Esophagus squamous epithelium (tissue), 5 donors: ENCODE results near the gene LAPTM5. TPM values are rescaled to one million over a fixed set of nuclear protein-coding genes. Genes with fewer than 3 reads are reported as not detected.

Source experiments
- DNase-seq: peaks from one replicate; lab custom pipeline; 2025; lab: John Stamatoyannopoulos, UW
- H3K27ac ChIP-seq, 4 donors: fragments of 200-600 bp; sonication (generic); one replicate each; pipeline ENCODE4 v1.5.1; 2016 to 2019; ENCODE audit warnings: mild to moderate bottlenecking in 1 of 4
- H3K27me3 ChIP-seq, 4 donors: fragments of 200-600 bp; sonication (generic); 1 replicate in 3 of 4; 2 replicates in 1 of 4; pipeline versions ENCODE4 v1.5.1 to v1.6.0; 2017 to 2021; ENCODE audit warnings: antibody characterized with exemption in 1 of 4
- H3K36me3 ChIP-seq, 3 donors: fragments of 200-600 bp; sonication (generic); one replicate each; pipeline ENCODE4 v1.5.1; 2016 to 2019
- H3K4me1 ChIP-seq, 3 donors: fragments of 200-600 bp; sonication (generic); one replicate each; pipeline ENCODE4 v1.5.1; 2017 to 2019
- H3K4me3 ChIP-seq, 4 donors: fragments of 200-600 bp; sonication (generic); 1 replicate in 3 of 4; 2 replicates in 1 of 4; pipeline ENCODE4 v1.5.1; 2016 to 2019; ENCODE audit warnings: mild to moderate bottlenecking in 2 of 4, moderate library complexity in 1 of 4
- H3K9me3 ChIP-seq, 3 donors: fragments of 200-600 bp; sonication (generic); one replicate each; pipeline ENCODE4 v1.5.1; 2016 to 2019
- CTCF ChIP-seq, 6 experiments: fragments of 450-650 bp in 4 of 6; fragments of 200-600 bp in 2 of 6; sonication (generic) in 2 of 6; IDR thresholded peaks; one replicate each; pipeline ENCODE4 v1.5.1; 2016 to 2019; ENCODE audit warnings: antibody characterized with exemption in 6 of 6, mild to moderate bottlenecking in 4 of 6, moderate library complexity in 4 of 6
- POLR2A ChIP-seq, 4 donors: fragments of 450-650 bp; IDR thresholded peaks; one replicate each; pipeline ENCODE4 v1.6.1; 2017; ENCODE audit warnings: antibody characterized with exemption in 4 of 4, mild to moderate bottlenecking in 4 of 4, moderate library complexity in 3 of 4
- WGBS, 2 donors: methylation state at CpG; one replicate each; pipeline ENCODE4 v1.1.5; 2018; 5-methylcytosine and 5-hydroxymethylcytosine counted together
- intact Hi-C: fragments of 100-400 bp; cut with DNase I; formaldehyde crosslinking; loops from one replicate; pipeline ENCODE4 v1.15.0; 2022
- total RNA-seq, 4 donors: library from RNA; depleted of rRNA; stranded (reverse); fragments of >200 nt; gene quantifications; one replicate each; pipeline ENCODE4 v1.1.0, GENCODE V29; 2016
- donor health status: DM: yes; HTN: yes; CAD: no.

The LAPTM5 gene
- total RNA-seq, 4 donors from 2014 or later = 6.3 to 53.4 (median 24.6) TPM

- WGBS, 2 donors = 70 to 96% methylated on average over 4 to 9 of the region's 15 CpGs
- intact Hi-C loops = no loop called here
Measured at GRCh38 chr1:30765556-30766434, 8.2 kb upstream of the LAPTM5 start.

GRCh38 chr1:30764939-30765555, 7.5 kb upstream of the LAPTM5 start:
- WGBS, 2 donors = 85 to 89% methylated on average over 12 to 15 of the region's 18 CpGs
- Histone ChIP-seq H3K27me3 (no peaks in the 10 kb centered on the region), H3K4me3 (no peak overlapping the region), H3K4me1 (peaks cover 0 to 16% (median 0%) of the 10 kb centered on the region in 3 donors), H3K9me3 (no peaks in the 10 kb centered on the region), H3K27ac (no peak overlapping the region), H3K36me3 (no peaks in the 10 kb centered on the region)
- intact Hi-C loops = no loop called here
- DNase-seq = no peak
- TF ChIP-seq POLR2A (IDR thresholded peaks at IDR 0.05) = no peak
- no peak for TF ChIP-seq CTCF (IDR thresholded peaks at IDR 0.05)

More at GRCh38 chr1:30765556-30766434, 8.2 kb upstream of the LAPTM5 start:
- no peak for TF ChIP-seq POLR2A (IDR thresholded peaks at IDR 0.05)
- no peak for TF ChIP-seq CTCF (IDR thresholded peaks at IDR 0.05)
- H3K27me3 ChIP-seq = no peaks in the 10 kb centered on the region
- no peaks in the 10 kb centered on the region for H3K36me3 ChIP-seq
- no peaks in the 10 kb centered on the region for H3K9me3 ChIP-seq
- H3K4me3 ChIP-seq = no peak overlapping the region
- H3K4me1 ChIP-seq = peaks cover 0 to 16% (median 0%) of the 10 kb centered on the region in 3 donors
- H3K27ac ChIP-seq = no peak overlapping the region
- no peak for DNase-seq

GRCh38 chr1:30764396-30764795, 6.8 kb upstream of the LAPTM5 start:
- no peak overlapping the region for H3K27ac ChIP-seq
- no peak for DNase-seq
- H3K9me3 ChIP-seq = no peaks in the 10 kb centered on the region
- WGBS, 2 donors = 81 to 88% methylated on average over 2 to 3 of the region's 5 CpGs
- no peak for TF ChIP-seq CTCF (IDR thresholded peaks at IDR 0.05)
- no peak for TF ChIP-seq POLR2A (IDR thresholded peaks at IDR 0.05)
- intact Hi-C loops = no loop called here
- H3K4me1 ChIP-seq = peaks cover 0 to 17% (median 0%) of the 10 kb centered on the region in 3 donors
- no peaks in the 10 kb centered on the region for H3K36me3 ChIP-seq
- H3K27me3 ChIP-seq = no peaks in the 10 kb centered on the region
- no peak overlapping the region for H3K4me3 ChIP-seq

GRCh38 chr1:30763651-30764248, 6.2 kb upstream of the LAPTM5 start:
- H3K4me1 ChIP-seq = peaks cover 0 to 23% (median 0%) of the 10 kb centered on the region in 3 donors

More at GRCh38 chr1:30763651-30764248, 6.2 kb upstream of the LAPTM5 start:
- H3K4me3 ChIP-seq = no peak overlapping the region
- H3K36me3 ChIP-seq = no peaks in the 10 kb centered on the region
- DNase-seq = no peak
- H3K27me3 ChIP-seq = no peaks in the 10 kb centered on the region
- H3K9me3 ChIP-seq = no peaks in the 10 kb centered on the region
- no peak overlapping the region for H3K27ac ChIP-seq
- 82 to 90% methylated on average over 4 to 8 of the region's 10 CpGs for WGBS, 2 donors
- intact Hi-C loops = no loop called here
- TF ChIP-seq POLR2A (IDR thresholded peaks at IDR 0.05) (no peak), CTCF (IDR thresholded peaks at IDR 0.05) (no peak)
